ENCODE data around the gene LRRC39.

Gene LRRC39

DNA sequence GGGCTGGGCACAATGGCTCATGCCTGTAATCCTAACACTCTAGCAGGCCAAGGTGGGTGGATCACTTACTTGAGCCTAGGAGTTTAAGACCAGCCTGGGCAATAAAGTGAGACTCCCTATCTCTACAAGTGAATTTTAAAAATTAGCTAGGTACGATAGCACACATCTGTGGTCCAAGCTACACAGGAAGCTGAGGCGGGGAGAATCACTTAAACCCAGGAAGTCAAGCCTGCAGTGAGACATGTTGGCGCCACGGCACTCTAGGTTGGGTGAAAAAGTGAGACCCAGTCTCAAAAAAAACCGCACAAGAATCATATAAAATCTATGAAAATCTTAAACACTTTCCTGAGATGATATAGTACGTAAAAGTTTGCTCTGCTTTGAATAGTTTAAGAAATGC, 41.4 kb upstream of the LRRC39 start:
- no peaks in the 10 kb centered on the region for H3K9me3 ChIP-seq (ENCODE audit: insufficient read depth, low read depth, low read length)
- H2AFZ ChIP-seq (ENCODE audit: low read length): no peak overlapping the region
- peaks cover 6% of the 10 kb centered on the region for H3K4me1 ChIP-seq (ENCODE audit: insufficient read depth, low read length, poor library complexity, severe bottlenecking)
- H3K79me2 ChIP-seq (ENCODE audit: insufficient read depth, low read length): no peaks in the 10 kb centered on the region
- no peak overlapping the region for H3K9ac ChIP-seq (ENCODE audit: low read depth, low read length, poor library complexity, severe bottlenecking)
- peaks cover 21% of the 10 kb centered on the region; the same call in 1 of the 2 replicates for H3K36me3 ChIP-seq (ENCODE audit: insufficient read depth, low read length)
- H3K27me3 ChIP-seq (ENCODE audit: insufficient read depth, low read length, poor library complexity, severe bottlenecking): no peaks in the 10 kb centered on the region
- H3K9me2 ChIP-seq (replicated peaks; ENCODE audit: low read depth, low read length): no peaks in the 10 kb centered on the region
- H3K4me3 ChIP-seq (ENCODE audit: low read length, poor library complexity, severe bottlenecking): no peak overlapping the region
- H4K20me1 ChIP-seq (ENCODE audit: insufficient read depth, low read length, poor library complexity, severe bottlenecking): no peaks in the 10 kb centered on the region
- H3F3A ChIP-seq (ENCODE audit: low read depth): no peaks in the 10 kb centered on the region
- peak overlapping the region; percentile 27 for H3K4me2 ChIP-seq (ENCODE audit: low read depth, low read length, poor library complexity, severe bottlenecking)
- TF ChIP-seq EZH2phosphoT487 (IDR thresholded peaks at IDR 0.05; ENCODE audit: borderline replicate concordance) (no peak), CTCF (conservative IDR thresholded peaks at IDR 0.05; ENCODE audit: low read length) (no peak)

DNA sequence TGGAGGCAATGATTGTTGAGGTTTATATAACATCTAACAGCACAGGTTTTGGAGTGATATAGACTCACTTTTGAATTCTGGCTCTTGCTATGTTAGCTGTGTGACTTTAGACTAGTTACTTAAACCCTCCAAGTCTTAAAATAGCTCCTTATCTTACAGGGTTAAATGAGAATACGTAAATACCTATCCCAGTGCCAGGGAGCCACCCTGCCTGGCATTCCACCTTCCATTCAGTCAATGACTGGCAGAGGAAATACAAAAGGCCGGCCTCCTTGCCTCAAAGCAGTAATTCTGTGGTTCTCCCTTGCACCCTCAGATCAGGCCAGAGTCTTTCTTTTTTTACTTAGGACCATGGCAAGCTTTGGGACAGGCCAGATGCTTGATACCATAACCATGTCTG, 39.8 kb upstream of the LRRC39 start:
- H3K4me1 ChIP-seq (ENCODE audit: insufficient read depth, low read length, poor library complexity, severe bottlenecking): peaks cover 6% of the 10 kb centered on the region
- no peak overlapping the region for H2AFZ ChIP-seq (ENCODE audit: low read length)
- no peaks in the 10 kb centered on the region for H3K9me2 ChIP-seq (replicated peaks; ENCODE audit: low read depth, low read length)
- no peak overlapping the region for H3K9ac ChIP-seq (ENCODE audit: low read depth, low read length, poor library complexity, severe bottlenecking)
- H3K4me2 ChIP-seq (ENCODE audit: low read depth, low read length, poor library complexity, severe bottlenecking): no peak overlapping the region
- no peaks in the 10 kb centered on the region for H3K79me2 ChIP-seq (ENCODE audit: insufficient read depth, low read length)
- peaks cover 32% of the 10 kb centered on the region; the same call in 1 of the 2 replicates for H3K36me3 ChIP-seq (ENCODE audit: insufficient read depth, low read length)
- no peaks in the 10 kb centered on the region for H4K20me1 ChIP-seq (ENCODE audit: insufficient read depth, low read length, poor library complexity, severe bottlenecking)
- H3K9me3 ChIP-seq (ENCODE audit: insufficient read depth, low read depth, low read length): no peaks in the 10 kb centered on the region
- H3F3A ChIP-seq (ENCODE audit: low read depth): no peaks in the 10 kb centered on the region
- H3K4me3 ChIP-seq (ENCODE audit: low read length, poor library complexity, severe bottlenecking): no peak overlapping the region
- H3K27me3 ChIP-seq (ENCODE audit: insufficient read depth, low read length, poor library complexity, severe bottlenecking): no peaks in the 10 kb centered on the region
- no peak for TF ChIP-seq EZH2phosphoT487 (IDR thresholded peaks at IDR 0.05; ENCODE audit: borderline replicate concordance)
- no peak for TF ChIP-seq CTCF (conservative IDR thresholded peaks at IDR 0.05; ENCODE audit: low read length)

DNA sequence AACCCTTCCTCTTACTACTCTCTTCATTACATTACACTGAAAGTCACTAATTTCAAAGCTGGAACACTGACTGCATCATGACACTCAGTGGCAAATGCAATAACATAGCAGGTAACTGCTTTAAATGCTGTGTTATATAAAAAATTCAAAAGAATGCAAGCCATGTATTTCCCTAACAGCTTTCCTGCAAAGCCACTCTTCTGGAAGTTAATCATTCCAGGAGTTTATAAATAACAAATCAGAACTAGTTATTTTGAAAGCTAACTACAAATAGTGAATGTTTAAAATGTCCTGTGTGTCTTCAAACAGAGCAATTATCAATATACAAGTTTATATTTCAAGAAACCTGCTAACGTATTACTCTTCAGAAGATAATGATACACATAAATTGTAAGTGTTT, 37.0 kb upstream of the LRRC39 start:
- Histone ChIP-seq H3K79me2 (ENCODE audit: insufficient read depth, low read length) (no peaks in the 10 kb centered on the region), H3K4me2 (ENCODE audit: low read depth, low read length, poor library complexity, severe bottlenecking) (no peak overlapping the region), H3K9ac (ENCODE audit: low read depth, low read length, poor library complexity, severe bottlenecking) (no peak overlapping the region), H2AFZ (ENCODE audit: low read length) (no peak overlapping the region), H3K4me1 (ENCODE audit: insufficient read depth, low read length, poor library complexity, severe bottlenecking) (peaks cover 6% of the 10 kb centered on the region), H3K27me3 (ENCODE audit: insufficient read depth, low read length, poor library complexity, severe bottlenecking) (no peaks in the 10 kb centered on the region), H3F3A (ENCODE audit: low read depth) (no peaks in the 10 kb centered on the region), H3K36me3 (ENCODE audit: insufficient read depth, low read length) (peaks cover 37% of the 10 kb centered on the region; the same call in 1 of the 2 replicates), H3K9me3 (ENCODE audit: insufficient read depth, low read depth, low read length) (no peaks in the 10 kb centered on the region), H4K20me1 (ENCODE audit: insufficient read depth, low read length, poor library complexity, severe bottlenecking) (no peaks in the 10 kb centered on the region), H3K9me2 (replicated peaks; ENCODE audit: low read depth, low read length) (no peaks in the 10 kb centered on the region), H3K4me3 (ENCODE audit: low read length, poor library complexity, severe bottlenecking) (no peak overlapping the region)
- no peak for TF ChIP-seq EZH2phosphoT487 (IDR thresholded peaks at IDR 0.05; ENCODE audit: borderline replicate concordance)
- no peak for TF ChIP-seq CTCF (conservative IDR thresholded peaks at IDR 0.05; ENCODE audit: low read length)

Data from Loucy (cell line).